Activated CD8-positive, alpha-beta memory T cell treated with anti-CD3 and anti-CD28 coated beads for 36 hours (primary cell): ENCODE data around the gene CCL16. TPM values are rescaled to one million over a fixed set of nuclear protein-coding genes. Genes with fewer than 3 reads are reported as not detected.
"Not testable (repeated sequence)": the region's sequence is repeated elsewhere in the genome, so short reads cannot be mapped to it uniquely, and the experiment has no call there.

Experiments used
- CTCF ChIA-PET: fragments of 350-600 bp; sonication (Branson Sonifier 250); formaldehyde crosslinking; loops from one replicate; lab custom pipeline; 2021; ENCODE audit warnings: antibody characterized with exemption; lab: Charles Lee
- POLR2A ChIA-PET: fragments of 350-600 bp; sonication (Branson Sonifier 250); formaldehyde crosslinking; loops from one replicate; lab custom pipeline; 2021; ENCODE audit warnings: antibody characterized with exemption; lab: Charles Lee
- total RNA-seq, 2 experiments: library from RNA; stranded (reverse); gene quantifications; one replicate each; pipeline ENCODE4 v1.2.3, GENCODE V29; 2021

The CCL16 gene
- total RNA-seq, 2 experiments from 2014 or later = not detected

GRCh38 chr17:35995346-35995745 lies 14.0 kb upstream of the CCL16 start:
- POLR2A ChIA-PET = interaction anchor here (0.6 kb wide), 1 partner anchor 148 kb away, joined by 5 read pairs; no protein-coding TSS in a partner anchor
- CTCF ChIA-PET = not testable (repeated sequence)

- POLR2A ChIA-PET = no interaction called here
These were observed 9.8 kb upstream of the CCL16 start for GRCh38 chr17:35991075-35991474.

GRCh38 chr17:35988164-35988563 lies 6.9 kb upstream of the CCL16 start:
- ChIA-PET POLR2A (no interaction called here), CTCF (interaction anchor here (1.3 kb wide), 1 partner anchor 83 kb away, joined by 3 read pairs; no protein-coding TSS in a partner anchor)

More at GRCh38 chr17:35991075-35991474, 9.8 kb upstream of the CCL16 start:
- CTCF ChIA-PET = no interaction called here

GRCh38 chr17:35986643-35987042 lies 5.3 kb upstream of the CCL16 start, which contains the start of gene CCL14:
TSS of gene CCL14 (minus strand) at chr17:35986729. CDS start at chr17:35986649, 80 bp downstream.
- POLR2A ChIA-PET = no interaction called here
- CTCF ChIA-PET = interaction anchor here (0.9 to 1.3 kb wide), 2 partner anchors 39 to 85 kb away, joined by 3 read pairs; no protein-coding TSS in a partner anchor

GRCh38 chr17:35984140-35984539 lies 2.8 kb upstream of the CCL16 start:
- CTCF ChIA-PET = interaction anchor here (1.0 to 1.3 kb wide), 3 partner anchors 15 to 164 kb away, joined by 3 to 4 read pairs (median 3); no protein-coding TSS in a partner anchor
- POLR2A ChIA-PET = no interaction called here

DNA sequence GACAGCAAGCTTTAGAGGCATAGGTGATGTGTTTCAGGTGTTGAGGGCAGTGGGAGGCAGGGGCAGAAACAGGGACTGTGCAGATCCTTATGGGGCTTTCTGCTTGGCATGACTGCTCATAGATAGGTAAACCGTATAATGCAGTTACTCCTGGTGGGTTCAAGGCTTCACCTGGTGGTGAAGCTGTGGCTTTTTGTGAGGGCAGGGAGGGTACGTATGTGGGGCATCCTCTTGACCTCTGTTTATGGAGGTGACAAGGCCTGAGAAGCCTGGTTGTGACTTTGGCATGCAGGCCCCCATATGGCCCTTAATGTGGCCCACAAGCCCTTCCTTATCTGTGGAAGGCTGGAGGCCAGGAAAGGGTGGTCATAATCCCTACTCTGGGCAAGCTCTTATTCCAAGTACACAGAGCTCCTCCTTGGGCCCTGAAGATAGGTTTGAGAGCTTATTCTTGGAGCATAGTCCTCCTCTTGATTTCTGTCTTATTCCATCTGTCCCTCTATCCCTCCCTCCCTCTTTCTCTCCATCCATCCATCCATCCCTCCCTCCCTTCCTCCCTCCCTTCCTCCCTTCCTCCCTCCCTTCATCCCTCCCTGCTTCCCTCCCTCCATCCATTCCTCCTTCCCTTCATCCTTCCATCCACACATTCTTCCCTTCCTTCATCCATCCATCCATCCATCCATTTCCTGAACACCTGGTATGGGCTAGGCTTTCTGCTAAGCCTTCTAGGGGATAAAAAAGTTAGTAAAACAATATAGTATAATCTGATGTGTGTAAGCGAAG lies 1.3 kb upstream of the CCL16 start:
- POLR2A ChIA-PET = no interaction called here
- CTCF ChIA-PET = interaction anchor here (1.3 to 2.5 kb wide), 3 partner anchors 62 to 166 kb away, joined by 3 to 16 read pairs (median 12); no protein-coding TSS in a partner anchor

- POLR2A ChIA-PET = no interaction called here
- CTCF ChIA-PET = interaction anchor here (0.6 to 2.5 kb wide), 4 partner anchors 38 to 247 kb away, joined by 4 to 16 read pairs (median 8); no protein-coding TSS in a partner anchor
These were observed 622 bp upstream of the CCL16 start for GRCh38 chr17:35981908-35982330.

- ChIA-PET POLR2A (no interaction called here), CTCF (interaction anchor here (0.5 to 7.4 kb wide), 5 partner anchors 8 to 171 kb away, joined by 3 to 43 read pairs (median 4); no protein-coding TSS in a partner anchor)
These were observed 3.0 kb downstream of the CCL16 start for GRCh38 chr17:35978346-35978745.

DNA sequence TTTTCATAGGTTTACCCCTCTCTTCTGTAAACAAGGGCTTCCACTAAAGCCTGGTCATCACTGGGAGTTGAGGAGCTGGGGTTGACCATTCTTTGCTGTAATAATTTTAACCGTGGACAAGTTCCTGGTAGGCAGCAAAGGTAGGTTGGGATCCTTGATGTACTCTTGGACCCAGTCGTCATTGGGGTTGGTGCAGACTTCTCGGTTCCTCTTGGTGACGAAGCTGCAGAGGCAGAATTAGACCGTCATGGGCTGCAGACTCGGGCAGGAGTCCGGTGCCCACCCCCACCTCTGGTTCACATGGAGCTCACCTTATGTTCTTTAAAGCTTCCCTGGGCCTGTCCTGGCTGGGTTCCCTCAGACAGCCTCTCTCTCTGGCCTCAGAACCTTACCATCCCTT lies 3.8 kb downstream of the CCL16 start:
- CTCF ChIA-PET = interaction anchor here (0.6 to 7.4 kb wide), 5 partner anchors 8 to 172 kb away, joined by 4 to 43 read pairs (median 7); no protein-coding TSS in a partner anchor
- POLR2A ChIA-PET = no interaction called here

DNA sequence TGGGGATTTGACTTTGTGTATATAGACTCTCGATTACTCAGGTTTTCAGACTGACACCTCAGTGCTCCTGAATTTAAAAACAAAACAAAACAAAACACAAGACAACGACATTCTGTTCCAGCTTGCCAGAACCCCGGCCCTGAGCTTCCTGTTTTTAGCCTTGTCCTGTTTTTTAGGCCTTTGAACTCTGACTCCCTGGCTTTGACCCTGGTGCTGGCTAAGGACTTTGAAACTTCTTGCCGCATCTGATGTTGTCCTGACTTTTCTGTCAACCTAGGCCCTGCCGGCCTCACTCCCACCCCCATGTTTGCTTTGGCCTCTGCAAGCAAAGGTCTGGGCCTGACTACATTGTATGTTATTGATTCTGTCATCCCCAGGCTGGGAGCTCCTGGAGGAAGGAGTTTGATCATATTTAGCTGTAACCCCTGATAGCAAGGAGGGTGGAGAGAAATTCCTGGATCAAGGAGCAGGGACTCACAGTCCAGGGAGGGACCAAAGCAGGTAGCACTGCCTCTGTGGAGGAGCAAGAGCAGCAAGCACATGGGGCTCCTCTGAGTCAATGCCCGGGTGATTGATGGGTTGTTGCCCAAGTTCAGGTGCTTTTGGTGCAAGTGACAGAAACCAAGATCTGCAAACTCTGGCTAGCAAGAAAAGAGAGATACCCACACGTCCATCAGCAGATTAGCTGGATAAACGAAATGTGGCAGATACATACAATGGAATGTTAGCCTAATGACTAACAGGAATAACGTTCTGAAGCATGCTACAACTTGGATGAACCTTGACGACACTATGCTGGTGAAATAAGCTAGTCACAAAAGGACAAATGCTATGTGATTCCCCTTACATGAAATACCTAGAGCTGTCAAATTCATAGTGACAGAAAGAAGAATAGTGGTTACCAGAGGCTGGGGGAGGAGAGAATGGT lies 7.7 kb downstream of the CCL16 start:
- CTCF ChIA-PET = interaction anchor here (1.2 to 7.4 kb wide), 4 partner anchors 97 to 176 kb away, joined by 3 to 43 read pairs (median 5); no protein-coding TSS in a partner anchor
- POLR2A ChIA-PET = interaction anchor here (0.6 kb wide), 2 partner anchors 17 to 94 kb away, joined by 3 to 4 read pairs; partner anchors contain the start of gene CCL5

- POLR2A ChIA-PET = interaction anchor here (0.6 kb wide), 1 partner anchor 93 kb away, joined by 3 read pairs; the partner anchor contains the start of gene CCL5
- CTCF ChIA-PET = interaction anchor here (1.2 to 7.4 kb wide), 4 partner anchors 98 to 177 kb away, joined by 3 to 43 read pairs (median 5); no protein-coding TSS in a partner anchor
These were observed 8.4 kb downstream of the CCL16 start for GRCh38 chr17:35972945-35973332.

DNA sequence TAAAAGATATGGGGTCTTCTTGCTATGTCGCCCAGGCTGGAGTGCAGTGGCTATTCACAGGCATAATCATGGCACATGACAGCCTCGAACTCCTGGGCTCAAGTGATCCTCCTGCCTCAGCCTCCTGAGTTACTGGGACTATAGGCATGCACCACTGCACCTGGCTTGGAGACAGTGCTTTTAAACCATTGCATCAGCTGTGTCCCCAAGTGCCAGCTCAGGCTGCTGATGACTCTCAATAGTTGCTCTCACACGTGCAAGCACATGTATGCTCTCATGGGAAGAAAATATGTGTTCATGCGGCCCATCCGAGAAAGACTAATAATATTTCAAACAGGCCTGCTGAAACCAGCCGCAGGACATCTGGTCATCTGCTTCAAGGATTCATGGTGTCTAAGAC lies 8.8 kb downstream of the CCL16 start:
- ChIA-PET POLR2A (no interaction called here), CTCF (interaction anchor here (7.4 kb wide), 1 partner anchor 177 kb away, joined by 43 read pairs; no protein-coding TSS in a partner anchor)

GRCh38 chr17:35972066-35972465 lies 9.2 kb downstream of the CCL16 start:
- ChIA-PET CTCF (interaction anchor here (7.4 kb wide), 1 partner anchor 178 kb away, joined by 43 read pairs; no protein-coding TSS in a partner anchor), POLR2A (no interaction called here)

- ChIA-PET CTCF (interaction anchor here (0.6 to 2.1 kb wide), 28 partner anchors 9 to 637 kb away, joined by 3 to 20 read pairs (median 4); partner anchors contain the start of genes CCL3L1 and CCL3L3), POLR2A (interaction anchor here (1.0 kb wide), 1 partner anchor 120 kb away, joined by 3 read pairs; the partner anchor contains the start of gene CCL3)
These were observed 11.5 kb downstream of the CCL16 start for GRCh38 chr17:35969558-35970380.

GRCh38 chr17:35968520-35969054 lies 12.7 kb downstream of the CCL16 start:
- POLR2A ChIA-PET = no interaction called here
- CTCF ChIA-PET = interaction anchor here (0.7 to 2.1 kb wide), 9 partner anchors 9 to 181 kb away, joined by 3 to 20 read pairs (median 5); no protein-coding TSS in a partner anchor

- POLR2A ChIA-PET = no interaction called here
- CTCF ChIA-PET = interaction anchor here (0.7 kb wide), 1 partner anchor 138 kb away, joined by 4 read pairs; no protein-coding TSS in a partner anchor
These were observed 16.0 kb downstream of the CCL16 start for GRCh38 chr17:35965272-35965671.

DNA sequence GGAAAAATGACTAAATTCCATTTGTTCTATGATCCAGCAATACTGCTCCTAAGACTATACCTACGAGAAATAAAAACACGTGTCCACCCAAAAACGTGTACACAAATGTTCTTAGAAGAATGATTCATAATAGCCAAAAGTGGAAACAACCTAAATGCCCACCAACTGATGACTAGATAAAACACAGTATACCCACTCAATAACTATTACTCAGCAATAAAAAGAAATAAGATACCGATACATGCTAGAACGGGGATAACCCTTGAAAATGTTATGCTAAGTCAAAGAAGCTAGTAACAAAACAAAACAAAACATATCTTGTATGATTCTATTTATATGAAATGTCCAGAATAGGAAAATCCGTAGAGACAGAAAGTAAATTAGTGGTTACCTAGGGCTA lies 17.6 kb downstream of the CCL16 start:
- ChIA-PET POLR2A (interaction anchor here (0.6 kb wide), 1 partner anchor 43 kb away, joined by 3 read pairs; no protein-coding TSS in a partner anchor), CTCF (no interaction called here)
